SK-N-SH (cell line): Measurements from ENCODE around the gene GAPVD1. TPM values are rescaled to one million over a fixed set of nuclear protein-coding genes. Genes with fewer than 3 reads are reported as not detected.

Experiments
- CTCF ChIA-PET: fragments of 300-600, 350-600 bp; formaldehyde crosslinking; extraction: SDS; loops from one replicate; lab custom pipeline; 2021; lab: Yijun Ruan, JAX
- POLR2A ChIA-PET: fragments of 350-600 bp; sonication (Branson Sonifier 250); formaldehyde crosslinking; extraction: SDS; loops from one replicate; lab custom pipeline; 2020; ENCODE audit warnings: antibody characterized with exemption, inconsistent platforms; lab: Yijun Ruan, JAX
- DNase-seq: peaks from one replicate; pipeline ENCODE4 v3.0.0; 2012
- H2AFZ ChIP-seq: fragments of 200-600 bp; sonication (generic); 2 replicates; pipeline ENCODE4 v1.8.1; 2016; ENCODE audit warnings: antibody characterized with exemption, mild to moderate bottlenecking, low read depth
- H3F3A ChIP-seq: fragments of 200-600 bp; sonication (generic); replicated peaks from 2 replicates; pipeline ENCODE3; 2016; ENCODE audit warnings: antibody characterized with exemption, mild to moderate bottlenecking; ENCODE audit not compliant: insufficient read depth
- H3K27ac ChIP-seq, 2 experiments: fragments of 200-500 bp in 1 of 2; fragments of 200-600 bp in 1 of 2; sonication (Bioruptor generic) in 1 of 2; sonication (generic), shearing (Covaris generic) in 1 of 2; 2 replicates each; pipeline versions ENCODE4 v1.5.1 to v1.6.1; 2014 to 2016; ENCODE audit warnings: low read depth in 2 of 2, inconsistent platforms in 1 of 2, low read length in 1 of 2, mild to moderate bottlenecking in 1 of 2, mixed read lengths in 1 of 2
- H3K27me3 ChIP-seq: fragments of 200-600 bp; sonication (generic), shearing (Covaris generic); 2 replicates; pipeline ENCODE4 v1.6.1; 2016; ENCODE audit warnings: mixed run types; ENCODE audit not compliant: insufficient read depth
- H3K36me3 ChIP-seq, 2 experiments: fragments of 200-500 bp in 1 of 2; fragments of 200-600 bp in 1 of 2; sonication (Bioruptor generic) in 1 of 2; sonication (generic) in 1 of 2; replicated peaks in 1 of 2; 2 replicates each; pipeline versions ENCODE3 to v1.5.1; 2014 to 2016; ENCODE audit warnings: low read length in 1 of 2, mild to moderate bottlenecking in 1 of 2; ENCODE audit not compliant: insufficient read depth in 2 of 2, control insufficient read depth in 1 of 2
- H3K4me1 ChIP-seq, 2 experiments: fragments of 200-500 bp in 1 of 2; fragments of 200-600 bp in 1 of 2; sonication (Bioruptor generic) in 1 of 2; sonication (generic), shearing (Covaris generic) in 1 of 2; 2 replicates each; pipeline versions ENCODE4 v1.5.1 to v1.6.1; 2014 to 2016; ENCODE audit warnings: low read depth in 1 of 2, low read length in 1 of 2, mixed run types in 1 of 2; ENCODE audit not compliant: insufficient read depth in 2 of 2, control insufficient read depth in 1 of 2
- H3K4me2 ChIP-seq: fragments of 200-600 bp; sonication (generic), shearing (Covaris generic); 2 replicates; pipeline ENCODE4 v1.6.1; 2017; ENCODE audit warnings: mixed run types
- H3K4me3 ChIP-seq, 2 experiments: fragments of 200-500 bp in 1 of 2; fragments of 200-600 bp in 1 of 2; sonication (Bioruptor generic) in 1 of 2; sonication (generic), shearing (Covaris generic) in 1 of 2; 2 replicates each; pipeline versions ENCODE4 v1.5.1 to v1.8.1; 2014 to 2016; ENCODE audit warnings: low read depth in 2 of 2, inconsistent platforms in 1 of 2, low read length in 1 of 2, mild to moderate bottlenecking in 1 of 2, mixed read lengths in 1 of 2, moderate library complexity in 1 of 2
- H3K79me2 ChIP-seq: fragments of 200-600 bp; sonication (generic); 2 replicates; pipeline ENCODE4 v1.8.1; 2017; ENCODE audit warnings: mild to moderate bottlenecking; ENCODE audit not compliant: insufficient read depth
- H3K9ac ChIP-seq: fragments of 200-600 bp; sonication (generic); 2 replicates; pipeline ENCODE4 v1.6.1; 2017; ENCODE audit warnings: mixed run types
- H3K9me2 ChIP-seq: fragments of 200-600 bp; sonication (generic); 2 replicates; pipeline ENCODE4 v1.6.1; 2017; ENCODE audit warnings: mixed run types
- H3K9me3 ChIP-seq: fragments of 200-600 bp; sonication (generic); 2 replicates; pipeline ENCODE4 v1.6.1; 2017; ENCODE audit warnings: mixed run types, mild to moderate bottlenecking, moderate library complexity
- H4K20me1 ChIP-seq: fragments of 200-600 bp; sonication (generic); 2 replicates; pipeline ENCODE4 v1.6.1; 2017; ENCODE audit warnings: mild to moderate bottlenecking, mixed run types; ENCODE audit not compliant: insufficient read depth
- EP300 ChIP-seq, 2 experiments: IDR thresholded peaks; 2 replicates each; pipeline versions ENCODE4 v1.4.0 to v1.6.1; 2012; ENCODE audit warnings: borderline replicate concordance in 1 of 2, low read depth in 1 of 2, low read length in 1 of 2
- EZH2phosphoT487 ChIP-seq: fragments of 200-600 bp; sonication (generic); IDR thresholded peaks from 2 replicates; pipeline ENCODE4 v1.6.1; 2017; ENCODE audit warnings: low read depth, mixed run types, mild to moderate bottlenecking, antibody characterized with exemption, moderate library complexity, borderline replicate concordance
- FOXM1 ChIP-seq: IDR thresholded peaks from 2 replicates; pipeline ENCODE4 v1.4.0; 2012; ENCODE audit warnings: low read depth, mild to moderate bottlenecking
- GABPA ChIP-seq: IDR thresholded peaks from 2 replicates; pipeline ENCODE4 v1.4.0; 2012; ENCODE audit warnings: low read depth, mild to moderate bottlenecking
- GATA2 ChIP-seq: sonication (generic); formaldehyde crosslinking; IDR thresholded peaks from 2 replicates; pipeline ENCODE4 v1.5.0; 2020; ENCODE audit warnings: mild to moderate bottlenecking, missing genetic modification reagents
- JUND ChIP-seq: IDR thresholded peaks from 2 replicates; pipeline ENCODE4 v1.4.0; 2012
- MEF2A ChIP-seq: IDR thresholded peaks from 2 replicates; pipeline ENCODE4 v1.4.0; 2012; ENCODE audit warnings: low read depth, borderline replicate concordance
- MXI1 ChIP-seq: IDR thresholded peaks from 2 replicates; pipeline ENCODE4 v1.6.1; 2012; ENCODE audit warnings: mild to moderate bottlenecking, low read depth, low read length, improper control_type of control experiment
- NFIC ChIP-seq: IDR thresholded peaks from 2 replicates; pipeline ENCODE4 v1.4.0; 2012; ENCODE audit warnings: borderline replicate concordance
- RCOR1 ChIP-seq: fragments of 150-350 bp; IDR thresholded peaks from 2 replicates; pipeline ENCODE4 v1.6.1; 2017; ENCODE audit warnings: antibody characterized with exemption, low read length
- RFX5 ChIP-seq: IDR thresholded peaks from 2 replicates; pipeline ENCODE4 v1.6.1; 2012; ENCODE audit warnings: mild to moderate bottlenecking, improper control_type of control experiment, low read length
- RXRA ChIP-seq: IDR thresholded peaks from 2 replicates; pipeline ENCODE4 v1.4.0; 2012; ENCODE audit warnings: low read depth, mild to moderate bottlenecking, borderline replicate concordance
- SIN3A ChIP-seq: IDR thresholded peaks from 2 replicates; pipeline ENCODE4 v1.6.1; 2012; ENCODE audit warnings: low read depth, mild to moderate bottlenecking, low read length, moderate library complexity, borderline replicate concordance
- TAF1 ChIP-seq: IDR thresholded peaks from 2 replicates; pipeline ENCODE4 v1.6.1; 2012; ENCODE audit warnings: low read depth, mild to moderate bottlenecking, low read length, moderate library complexity, borderline replicate concordance
- TCF12 ChIP-seq: IDR thresholded peaks from 2 replicates; pipeline ENCODE4 v1.4.0; 2012
- TEAD4 ChIP-seq: IDR thresholded peaks from 2 replicates; pipeline ENCODE4 v1.4.0; 2012; ENCODE audit warnings: mild to moderate bottlenecking, borderline replicate concordance; ENCODE audit not compliant: insufficient read depth
- WGBS: methylation state at CpG from one replicate; pipeline ENCODE4 v1.1.6; 2017; ENCODE audit warnings: low lambda C conversion rate; 5-methylcytosine and 5-hydroxymethylcytosine counted together
- polyA plus RNA-seq, 3 experiments: library from polyadenylated mRNA; depleted of rRNA; stranded (reverse); fragments of >200 nt; gene quantifications; 2 replicates each; pipeline ENCODE4 v1.2.3, GENCODE V29; 2012
- TF ChIP-seq, protein P1 (sequence below): fragments of 200-600 bp; sonication (generic); IDR thresholded peaks from 2 replicates; pipeline ENCODE4 v1.6.1; 2017; ENCODE audit warnings: antibody characterized with exemption, mild to moderate bottlenecking, moderate library complexity
- TF ChIP-seq, protein P2 (sequence below): IDR thresholded peaks from 2 replicates; pipeline ENCODE4 v1.4.0; 2012; ENCODE audit warnings: low read depth, borderline replicate concordance
- TF ChIP-seq, protein P3 (sequence below): IDR thresholded peaks from 2 replicates; pipeline ENCODE4 v1.6.1; 2012; ENCODE audit warnings: mild to moderate bottlenecking, low read depth, low read length, moderate library complexity
- TF ChIP-seq, protein P4 (sequence below): fragments of 150-350 bp; IDR thresholded peaks from 2 replicates; pipeline ENCODE4 v1.6.1; 2016; ENCODE audit warnings: mild to moderate bottlenecking, low read depth, low read length

Gene GAPVD1
- polyA plus RNA-seq, 1 of the 3 experiments (the other 2 are of a cell fraction): 10.5 TPM

DNA sequence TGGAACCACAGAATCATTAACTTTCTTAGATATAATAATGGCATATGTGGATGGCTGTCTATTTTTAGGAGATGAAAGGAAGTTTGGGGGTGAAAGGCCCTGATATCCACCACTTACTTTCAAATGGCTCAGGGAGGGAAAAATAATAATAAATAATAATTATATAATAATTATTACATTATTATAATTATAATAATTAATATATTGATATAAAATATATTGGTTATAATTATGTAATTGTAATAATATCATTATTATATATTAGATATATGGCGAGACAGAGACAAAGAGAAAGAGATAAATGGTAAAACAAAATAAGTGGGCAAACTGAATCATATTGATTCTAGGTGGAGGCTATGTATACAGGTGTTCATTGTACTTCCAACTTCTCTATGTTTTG is 136.6 kb downstream of the GAPVD1 start:
- no peaks in the 10 kb centered on the region for H3K36me3 ChIP-seq
- H3K27ac ChIP-seq: no peak overlapping the region
- peaks cover 3% of the 10 kb centered on the region for H3F3A ChIP-seq

DNA sequence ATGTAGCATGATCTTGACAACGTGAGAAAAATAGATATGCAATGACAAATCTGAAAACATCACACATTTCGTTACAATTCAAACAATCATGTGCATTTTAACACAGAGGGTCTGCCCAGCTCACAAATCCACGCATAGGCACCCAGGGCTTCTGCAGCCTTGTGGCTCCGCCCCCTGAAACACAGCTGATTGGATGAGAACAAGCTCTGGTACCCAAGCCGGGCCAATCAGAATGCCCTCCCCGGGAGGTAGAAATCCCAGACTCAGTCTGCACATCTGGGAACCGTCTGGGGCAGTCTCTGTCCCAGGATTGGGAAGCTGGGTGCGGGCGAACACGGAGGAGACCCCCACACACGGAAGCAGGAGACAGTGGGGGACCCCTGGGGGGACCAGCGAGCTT is 137.5 kb downstream of the GAPVD1 start:
- Histone ChIP-seq H3K36me3 (no peaks in the 10 kb centered on the region), H3F3A (no peaks in the 10 kb centered on the region), H3K4me1 (peaks cover 0 to 3% of the 10 kb centered on the region in 2 experiments; a peak in 1 of 4 replicates), H3K79me2 (no peaks in the 10 kb centered on the region), H2AFZ (no peak overlapping the region), H4K20me1 (no peaks in the 10 kb centered on the region), H3K27ac (no peak overlapping the region), H3K4me3 (no peak overlapping the region), H3K27me3 (no peaks in the 10 kb centered on the region), H3K9ac (no peak overlapping the region), H3K4me2 (no peak overlapping the region), H3K9me3 (no peaks in the 10 kb centered on the region), H3K9me2 (no peaks in the 10 kb centered on the region)
- ChIA-PET POLR2A (no interaction called here), CTCF (interaction anchor here (1.0 to 1.3 kb wide), 2 partner anchors 9 to 1101 kb away, joined by 3 to 11 read pairs; no protein-coding TSS in a partner anchor)
- WGBS: 83% methylated on average over 5 of the region's 12 CpGs
- DNase-seq: peak; percentile 65
- TF ChIP-seq GATA2 (CRISPR knock-in tag): no peak
- no peak for TF ChIP-seq EZH2phosphoT487
- TF ChIP-seq MXI1: no peak
- TF ChIP-seq, protein P1, sequence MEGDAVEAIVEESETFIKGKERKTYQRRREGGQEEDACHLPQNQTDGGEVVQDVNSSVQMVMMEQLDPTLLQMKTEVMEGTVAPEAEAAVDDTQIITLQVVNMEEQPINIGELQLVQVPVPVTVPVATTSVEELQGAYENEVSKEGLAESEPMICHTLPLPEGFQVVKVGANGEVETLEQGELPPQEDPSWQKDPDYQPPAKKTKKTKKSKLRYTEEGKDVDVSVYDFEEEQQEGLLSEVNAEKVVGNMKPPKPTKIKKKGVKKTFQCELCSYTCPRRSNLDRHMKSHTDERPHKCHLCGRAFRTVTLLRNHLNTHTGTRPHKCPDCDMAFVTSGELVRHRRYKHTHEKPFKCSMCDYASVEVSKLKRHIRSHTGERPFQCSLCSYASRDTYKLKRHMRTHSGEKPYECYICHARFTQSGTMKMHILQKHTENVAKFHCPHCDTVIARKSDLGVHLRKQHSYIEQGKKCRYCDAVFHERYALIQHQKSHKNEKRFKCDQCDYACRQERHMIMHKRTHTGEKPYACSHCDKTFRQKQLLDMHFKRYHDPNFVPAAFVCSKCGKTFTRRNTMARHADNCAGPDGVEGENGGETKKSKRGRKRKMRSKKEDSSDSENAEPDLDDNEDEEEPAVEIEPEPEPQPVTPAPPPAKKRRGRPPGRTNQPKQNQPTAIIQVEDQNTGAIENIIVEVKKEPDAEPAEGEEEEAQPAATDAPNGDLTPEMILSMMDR: no peak
- TF ChIP-seq RCOR1: no peak
- no peak for TF ChIP-seq JUND
- TF ChIP-seq, protein P2, sequence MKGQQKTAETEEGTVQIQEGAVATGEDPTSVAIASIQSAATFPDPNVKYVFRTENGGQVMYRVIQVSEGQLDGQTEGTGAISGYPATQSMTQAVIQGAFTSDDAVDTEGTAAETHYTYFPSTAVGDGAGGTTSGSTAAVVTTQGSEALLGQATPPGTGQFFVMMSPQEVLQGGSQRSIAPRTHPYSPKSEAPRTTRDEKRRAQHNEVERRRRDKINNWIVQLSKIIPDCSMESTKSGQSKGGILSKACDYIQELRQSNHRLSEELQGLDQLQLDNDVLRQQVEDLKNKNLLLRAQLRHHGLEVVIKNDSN: no peak
- TF ChIP-seq MEF2A: no peak
- TF ChIP-seq, protein P3, sequence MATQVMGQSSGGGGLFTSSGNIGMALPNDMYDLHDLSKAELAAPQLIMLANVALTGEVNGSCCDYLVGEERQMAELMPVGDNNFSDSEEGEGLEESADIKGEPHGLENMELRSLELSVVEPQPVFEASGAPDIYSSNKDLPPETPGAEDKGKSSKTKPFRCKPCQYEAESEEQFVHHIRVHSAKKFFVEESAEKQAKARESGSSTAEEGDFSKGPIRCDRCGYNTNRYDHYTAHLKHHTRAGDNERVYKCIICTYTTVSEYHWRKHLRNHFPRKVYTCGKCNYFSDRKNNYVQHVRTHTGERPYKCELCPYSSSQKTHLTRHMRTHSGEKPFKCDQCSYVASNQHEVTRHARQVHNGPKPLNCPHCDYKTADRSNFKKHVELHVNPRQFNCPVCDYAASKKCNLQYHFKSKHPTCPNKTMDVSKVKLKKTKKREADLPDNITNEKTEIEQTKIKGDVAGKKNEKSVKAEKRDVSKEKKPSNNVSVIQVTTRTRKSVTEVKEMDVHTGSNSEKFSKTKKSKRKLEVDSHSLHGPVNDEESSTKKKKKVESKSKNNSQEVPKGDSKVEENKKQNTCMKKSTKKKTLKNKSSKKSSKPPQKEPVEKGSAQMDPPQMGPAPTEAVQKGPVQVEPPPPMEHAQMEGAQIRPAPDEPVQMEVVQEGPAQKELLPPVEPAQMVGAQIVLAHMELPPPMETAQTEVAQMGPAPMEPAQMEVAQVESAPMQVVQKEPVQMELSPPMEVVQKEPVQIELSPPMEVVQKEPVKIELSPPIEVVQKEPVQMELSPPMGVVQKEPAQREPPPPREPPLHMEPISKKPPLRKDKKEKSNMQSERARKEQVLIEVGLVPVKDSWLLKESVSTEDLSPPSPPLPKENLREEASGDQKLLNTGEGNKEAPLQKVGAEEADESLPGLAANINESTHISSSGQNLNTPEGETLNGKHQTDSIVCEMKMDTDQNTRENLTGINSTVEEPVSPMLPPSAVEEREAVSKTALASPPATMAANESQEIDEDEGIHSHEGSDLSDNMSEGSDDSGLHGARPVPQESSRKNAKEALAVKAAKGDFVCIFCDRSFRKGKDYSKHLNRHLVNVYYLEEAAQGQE: no peak
- no peak for TF ChIP-seq TCF12
- TF ChIP-seq NFIC: no peak
- TF ChIP-seq TEAD4: no peak

More for the DNA sequence above, 136.6 kb downstream of the GAPVD1 start:
- H3K79me2 ChIP-seq: no peaks in the 10 kb centered on the region
- 88% methylated on average over 1 of the region's 1 CpG for WGBS
- H4K20me1 ChIP-seq: no peaks in the 10 kb centered on the region
- ChIA-PET POLR2A (no interaction called here), CTCF (no interaction called here)
- no peak overlapping the region for H2AFZ ChIP-seq
- no peak overlapping the region for H3K9ac ChIP-seq
- TF ChIP-seq, protein P1: no peak
- TF ChIP-seq TAF1 (no peak), MXI1 (no peak), RFX5 (no peak), RXRA (no peak), GABPA (no peak), SIN3A (no peak), EP300 (IDR thresholded peaks at IDR 0.05; ENCODE audit: borderline replicate concordance in 1 of 2, low read depth in 1 of 2, low read length in 1 of 2) (no peak), FOXM1 (no peak)
- TF ChIP-seq, protein P4, sequence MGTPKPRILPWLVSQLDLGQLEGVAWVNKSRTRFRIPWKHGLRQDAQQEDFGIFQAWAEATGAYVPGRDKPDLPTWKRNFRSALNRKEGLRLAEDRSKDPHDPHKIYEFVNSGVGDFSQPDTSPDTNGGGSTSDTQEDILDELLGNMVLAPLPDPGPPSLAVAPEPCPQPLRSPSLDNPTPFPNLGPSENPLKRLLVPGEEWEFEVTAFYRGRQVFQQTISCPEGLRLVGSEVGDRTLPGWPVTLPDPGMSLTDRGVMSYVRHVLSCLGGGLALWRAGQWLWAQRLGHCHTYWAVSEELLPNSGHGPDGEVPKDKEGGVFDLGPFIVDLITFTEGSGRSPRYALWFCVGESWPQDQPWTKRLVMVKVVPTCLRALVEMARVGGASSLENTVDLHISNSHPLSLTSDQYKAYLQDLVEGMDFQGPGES: no peak
- H3K4me1 ChIP-seq: peaks cover 0 to 3% of the 10 kb centered on the region in 2 experiments; a peak in 1 of 4 replicates
- no peaks in the 10 kb centered on the region for H3K27me3 ChIP-seq
- no peak for DNase-seq
- H3K4me3 ChIP-seq: no peak overlapping the region
- H3K4me2 ChIP-seq: no peak overlapping the region
- no peaks in the 10 kb centered on the region for H3K9me2 ChIP-seq
- H3K9me3 ChIP-seq: no peaks in the 10 kb centered on the region
